Testis (tissue), 2 donors: ENCODE results near the gene ELSPBP1.

Source experiments
- CTCF ChIP-seq, 3 experiments: fragments of 450-650 bp in 2 of 3; fragments of 200-600 bp in 1 of 3; sonication (generic) in 1 of 3; IDR thresholded peaks; one replicate each; pipeline ENCODE4 v1.5.1; 2016 to 2019; ENCODE audit warnings: antibody characterized with exemption in 3 of 3, mild to moderate bottlenecking in 2 of 3, moderate library complexity in 1 of 3
- POLR2A ChIP-seq: fragments of 450-650 bp; IDR thresholded peaks from one replicate; pipeline ENCODE4 v1.6.1; 2017; ENCODE audit warnings: antibody characterized with exemption, mild to moderate bottlenecking, moderate library complexity

GRCh38 chr19:48030073-48030472 is 35.6 kb downstream of the ELSPBP1 start:
- TF ChIP-seq CTCF (IDR thresholded peaks at IDR 0.05): no peak
- TF ChIP-seq POLR2A: no peak
